ENCODE data around the gene NKAPD1. TPM values are rescaled to one million over a fixed set of nuclear protein-coding genes. Genes with fewer than 3 reads are reported as not detected.
"Not testable (repeated sequence)": the region's sequence is repeated elsewhere in the genome, so short reads cannot be mapped to it uniquely, and the experiment has no call there.

NKAPD1 gene
- total RNA-seq, 1 experiment from 2014 or later = 19.4 TPM

DNA sequence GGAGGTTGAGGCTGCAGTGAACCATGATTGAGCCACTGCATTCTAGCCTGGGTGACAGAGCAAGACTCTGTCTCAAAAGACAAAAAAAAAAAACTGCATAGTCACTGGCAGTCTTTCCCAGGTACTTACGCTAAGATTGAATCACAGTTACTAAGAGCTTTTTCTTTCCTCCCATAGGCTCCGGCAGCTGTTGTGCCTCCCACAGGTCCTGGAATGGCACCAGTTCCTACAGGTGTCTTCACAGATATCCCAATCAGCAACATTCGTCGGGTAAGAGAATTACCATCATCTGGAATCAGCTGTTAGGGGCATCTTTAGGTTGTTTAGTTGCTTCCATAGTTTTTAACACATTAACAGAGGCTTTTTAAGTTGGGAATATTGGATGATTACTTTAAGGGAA is 29.1 kb upstream of the NKAPD1 start (continued):
- TF ChIP-seq POLR2AphosphoS5 (IDR thresholded peaks at IDR 0.05; ENCODE audit: low read depth, low read length) = no peak
- no peak for TF ChIP-seq CBX3 (IDR thresholded peaks at IDR 0.05; ENCODE audit: low read depth)

DNA sequence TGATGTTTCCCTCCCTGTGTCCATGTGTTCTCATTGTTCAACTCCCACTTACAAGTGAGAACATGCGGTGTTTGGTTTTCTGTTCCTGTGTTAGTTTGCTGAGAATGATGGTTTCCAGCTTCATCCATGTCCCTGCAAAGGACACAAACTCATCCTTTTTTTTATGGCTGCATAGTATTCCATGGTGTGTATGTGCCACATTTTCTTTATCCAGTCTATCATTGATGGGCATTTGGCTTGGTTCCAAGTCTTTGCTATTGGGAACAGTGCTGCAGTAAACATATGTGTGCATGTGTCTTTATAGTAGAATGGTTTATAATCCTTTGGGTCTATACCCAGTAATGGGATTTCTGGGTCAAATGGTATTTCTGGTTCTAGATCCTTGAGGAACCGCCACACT is 27.5 kb upstream of the NKAPD1 start:
- intact Hi-C loops (cut with micrococcal nuclease); H3K4me3 ChIP-seq (replicated peaks in 1 of 2; ENCODE audit: low read depth in 1 of 2, low read length in 2 of 2); H2AFZ ChIP-seq (ENCODE audit: low read depth, low read length, poor library complexity, severe bottlenecking); H3K9ac ChIP-seq (ENCODE audit: low read length); CTCF ChIA-PET; DNase-seq (ENCODE audit: low read depth, low spot score); POLR2A ChIA-PET; H3K4me2 ChIP-seq (ENCODE audit: low read length); H3K9me2 ChIP-seq (ENCODE audit: insufficient read depth); H4K20me1 ChIP-seq (ENCODE audit: insufficient read depth); RAD21 ChIA-PET (ENCODE audit: low non-redundant PET in 1 of 2, low total read pairs in 2 of 2, uncharacterized antibody in 2 of 2, unreplicated experiment in 2 of 2); H3K9me3 ChIP-seq (ENCODE audit: control insufficient read depth in 1 of 2, insufficient read depth in 1 of 2, low read depth in 1 of 2, low read length in 2 of 2); BruUV-seq (replicated peaks); ATAC-seq; H3K27me3 ChIP-seq (ENCODE audit: insufficient read depth, low read length); H3K27ac ChIP-seq (ENCODE audit: low read depth, low read length): not testable (repeated sequence)
- Histone ChIP-seq H3K4me1 (ENCODE audit: control insufficient read depth in 1 of 2, insufficient read depth in 2 of 2, low read length in 2 of 2) (peaks cover 21 to 43% of the 10 kb centered on the region in 2 experiments), H3K79me2 (ENCODE audit: insufficient read depth, low read length) (peaks cover 36% of the 10 kb centered on the region), H3K36me3 (ENCODE audit: control insufficient read depth in 1 of 2, insufficient read depth in 2 of 2, low read length in 2 of 2) (peaks cover 22 to 26% of the 10 kb centered on the region in 2 experiments; a peak in 2 of 4 replicates)

DNA sequence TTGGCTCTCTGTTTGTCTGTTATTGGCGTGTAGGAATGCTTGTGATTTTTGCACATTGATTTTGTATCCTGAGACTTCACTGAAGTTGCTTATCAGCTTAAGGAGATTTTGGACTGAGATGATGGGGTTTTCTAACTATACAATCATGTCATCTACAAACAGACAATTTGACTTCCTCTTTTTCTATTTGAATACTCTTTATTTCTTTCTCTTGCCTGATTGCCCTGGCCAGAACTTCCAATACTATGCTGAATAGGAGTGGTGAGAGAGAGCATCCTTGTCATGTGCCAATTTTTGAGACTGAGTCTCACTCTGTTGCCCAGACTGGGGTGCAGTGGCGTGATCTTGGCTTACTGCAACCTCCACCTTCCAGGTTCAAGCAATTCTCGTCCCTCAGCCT is 25.8 kb upstream of the NKAPD1 start:
- H3K9ac ChIP-seq (ENCODE audit: low read length); RAD21 ChIA-PET (ENCODE audit: low non-redundant PET in 1 of 2, low total read pairs in 2 of 2, uncharacterized antibody in 2 of 2, unreplicated experiment in 2 of 2); POLR2A ChIA-PET; DNase-seq (ENCODE audit: low read depth, low spot score); H4K20me1 ChIP-seq (ENCODE audit: insufficient read depth); ATAC-seq; intact Hi-C loops (cut with micrococcal nuclease); H3K27me3 ChIP-seq (ENCODE audit: insufficient read depth, low read length); H3K4me3 ChIP-seq (replicated peaks in 1 of 2; ENCODE audit: low read depth in 1 of 2, low read length in 2 of 2); BruUV-seq (replicated peaks); H3K9me2 ChIP-seq (ENCODE audit: insufficient read depth); H2AFZ ChIP-seq (ENCODE audit: low read depth, low read length, poor library complexity, severe bottlenecking); H3K9me3 ChIP-seq (ENCODE audit: control insufficient read depth in 1 of 2, insufficient read depth in 1 of 2, low read depth in 1 of 2, low read length in 2 of 2); CTCF ChIA-PET: not testable (repeated sequence)
- peaks cover 34 to 35% of the 10 kb centered on the region in 2 experiments; a peak in 2 of 4 replicates for H3K36me3 ChIP-seq (ENCODE audit: control insufficient read depth in 1 of 2, insufficient read depth in 2 of 2, low read length in 2 of 2)
- peak overlapping the region; percentile 41 for H3K27ac ChIP-seq (ENCODE audit: low read depth, low read length)
- peaks cover 7 to 27% of the 10 kb centered on the region in 2 experiments; a peak in 3 of 4 replicates for H3K4me1 ChIP-seq (ENCODE audit: control insufficient read depth in 1 of 2, insufficient read depth in 2 of 2, low read length in 2 of 2)
- peak overlapping the region; percentile 52 for H3K4me2 ChIP-seq (ENCODE audit: low read length)
- peaks cover 31% of the 10 kb centered on the region for H3K79me2 ChIP-seq (ENCODE audit: insufficient read depth, low read length)
